SK-N-SH treated with all-trans-retinoic acid at 6 μM for 48 hours (cell line): ENCODE results near the gene KREMEN2.

Source experiments
- ATAC-seq: fragments of 200-7000 bp; cut with Tn5 transposase; 3 replicates; pipeline ENCODE4 v1.9.1; 2020; ENCODE audit warnings: mild to moderate bottlenecking, moderate library complexity
- ARNTL ChIP-seq: fragments of 450-650 bp; formaldehyde crosslinking; IDR thresholded peaks from 2 replicates; pipeline ENCODE4 v1.5.0; 2020; ENCODE audit warnings: low read depth, mild to moderate bottlenecking, moderate library complexity, borderline replicate concordance
- BACH2 ChIP-seq: fragments of 250-450 bp; sonication (Bioruptor Pico); IDR thresholded peaks from 2 replicates; pipeline ENCODE4 v1.9.0; 2021; ENCODE audit warnings: mild to moderate bottlenecking, borderline replicate concordance
- CREB5 ChIP-seq: fragments of 250-450 bp; sonication (Bioruptor Pico); IDR thresholded peaks from 2 replicates; pipeline ENCODE4 v1.5.1; 2020; ENCODE audit warnings: low read depth, mild to moderate bottlenecking, moderate library complexity
- CSDC2 ChIP-seq: fragments of 250-450 bp; sonication (Bioruptor Pico); IDR thresholded peaks from 2 replicates; pipeline ENCODE4 v1.5.0; 2020; ENCODE audit warnings: mild to moderate bottlenecking, moderate library complexity
- CSRNP3 ChIP-seq: fragments of 250-450 bp; sonication (Bioruptor Pico); IDR thresholded peaks from 2 replicates; pipeline ENCODE4 v1.5.1; 2021; ENCODE audit warnings: mild to moderate bottlenecking, moderate library complexity
- ESRRG ChIP-seq: fragments of 250-450 bp; sonication (Bioruptor Pico); IDR thresholded peaks from 2 replicates; pipeline ENCODE4 v1.6.1; 2021; ENCODE audit warnings: mild to moderate bottlenecking
- GLIS3 ChIP-seq: fragments of 250-450 bp; sonication (Bioruptor Pico); IDR thresholded peaks from 2 replicates; pipeline ENCODE4 v1.5.0; 2020; ENCODE audit warnings: mild to moderate bottlenecking, moderate library complexity
- ISL1 ChIP-seq: fragments of 250-450 bp; sonication (Bioruptor Pico); IDR thresholded peaks from 2 replicates; pipeline ENCODE4 v2.1.2; 2022; ENCODE audit warnings: mild to moderate bottlenecking, moderate library complexity
- PATZ1 ChIP-seq: fragments of 250-450 bp; sonication (Bioruptor Pico); IDR thresholded peaks from 2 replicates; pipeline ENCODE4 v1.8.0; 2020; ENCODE audit warnings: mild to moderate bottlenecking, moderate library complexity, borderline replicate concordance
- POU6F1 ChIP-seq: fragments of 250-450 bp; sonication (Bioruptor Pico); IDR thresholded peaks from 2 replicates; pipeline ENCODE4 v1.8.0; 2021; ENCODE audit warnings: low read depth, mild to moderate bottlenecking, moderate library complexity, borderline replicate concordance
- PPARA ChIP-seq: fragments of 250-450 bp; sonication (Bioruptor Pico); IDR thresholded peaks from 2 replicates; pipeline ENCODE4 v1.5.0; 2020; ENCODE audit warnings: mild to moderate bottlenecking, borderline replicate concordance
- RARB ChIP-seq: fragments of 250-450 bp; sonication (Bioruptor Pico); IDR thresholded peaks from 2 replicates; pipeline ENCODE4 v1.8.0; 2021; ENCODE audit warnings: mild to moderate bottlenecking, moderate library complexity
- SNAI2 ChIP-seq: fragments of 250-450 bp; sonication (Bioruptor Pico); IDR thresholded peaks from 2 replicates; pipeline ENCODE4 v1.5.0; 2020; ENCODE audit warnings: mild to moderate bottlenecking, moderate library complexity
- TCF4 ChIP-seq: fragments of 250-450 bp; sonication (Bioruptor Pico); IDR thresholded peaks from 2 replicates; pipeline ENCODE4 v1.8.0; 2021; ENCODE audit warnings: mild to moderate bottlenecking, moderate library complexity, borderline replicate concordance
- TSHZ2 ChIP-seq: fragments of 250-450 bp; sonication (Bioruptor Pico); IDR thresholded peaks from 2 replicates; pipeline ENCODE4 v1.5.0; 2020; ENCODE audit warnings: mild to moderate bottlenecking, moderate library complexity
- ZC3H10 ChIP-seq: fragments of 250-450 bp; sonication (Bioruptor Pico); IDR thresholded peaks from 2 replicates; pipeline ENCODE4 v1.5.1; 2021; ENCODE audit warnings: mild to moderate bottlenecking, moderate library complexity
- ZFP3 ChIP-seq: fragments of 250-450 bp; sonication (Bioruptor Pico); IDR thresholded peaks from 2 replicates; pipeline ENCODE4 v1.5.0; 2020; ENCODE audit warnings: mild to moderate bottlenecking, moderate library complexity
- ZNF565 ChIP-seq: fragments of 450-650 bp; formaldehyde crosslinking; conservative IDR thresholded peaks from 2 replicates; pipeline ENCODE4 v1.5.0; 2020; ENCODE audit warnings: low read depth, mild to moderate bottlenecking, moderate library complexity
- ZNF70 ChIP-seq: fragments of 450-650 bp; formaldehyde crosslinking; IDR thresholded peaks from 2 replicates; pipeline ENCODE4 v1.5.0; 2020; ENCODE audit warnings: mild to moderate bottlenecking, moderate library complexity
- ZNF8 ChIP-seq: fragments of 450-650 bp; formaldehyde crosslinking; IDR thresholded peaks from 2 replicates; pipeline ENCODE4 v1.5.0; 2020; ENCODE audit warnings: mild to moderate bottlenecking, moderate library complexity

KREMEN2 gene

GRCh38 chr16:2963723-2964474 lies at the start of gene KREMEN2:
KREMEN2 (plus strand) TSS chr16:2964275; CDS start chr16:2964521, 246 bp downstream.
- TF ChIP-seq RARB (CRISPR knock-in tag) (no peak), GLIS3 (CRISPR knock-in tag) (no peak), ESRRG (no peak), ISL1 (CRISPR knock-in tag) (no peak), TCF4 (CRISPR knock-in tag) (no peak), ARNTL (CRISPR knock-in tag) (no peak), ZNF70 (CRISPR knock-in tag) (no peak), POU6F1 (CRISPR knock-in tag) (no peak), ZNF8 (CRISPR knock-in tag) (no peak), PPARA (CRISPR knock-in tag) (no peak), BACH2 (CRISPR knock-in tag) (no peak), SNAI2 (no peak), PATZ1 (no peak), ZNF565 (CRISPR knock-in tag) (no peak), CREB5 (CRISPR knock-in tag) (no peak), CSRNP3 (CRISPR knock-in tag) (no peak), ZFP3 (no peak), TSHZ2 (no peak)
- peak; percentile 36 for ATAC-seq

- no peak for ATAC-seq
- no peak for TF ChIP-seq CSDC2 (CRISPR knock-in tag)
- TF ChIP-seq ZC3H10 (CRISPR knock-in tag): no peak
- TF ChIP-seq CSRNP3 (CRISPR knock-in tag): no peak
- no peak for TF ChIP-seq PATZ1
- TF ChIP-seq GLIS3 (CRISPR knock-in tag): no peak
- TF ChIP-seq ZNF8 (CRISPR knock-in tag): no peak
- TF ChIP-seq PPARA (CRISPR knock-in tag): no peak
- no peak for TF ChIP-seq ARNTL (CRISPR knock-in tag)
- TF ChIP-seq ESRRG: no peak
Observed at GRCh38 chr16:2915196-2915929, 48.7 kb upstream of the KREMEN2 start.
